Cardiac fibroblast (primary cell): ENCODE data around the gene KCNAB1.
A peak's percentile ranks its signal among the peaks of the same experiment; 100 is the strongest.

Experiments used
- DNase-seq, 2 donors: peaks; one replicate each; pipeline versions ENCODE4 v3.0.0 to v3.0.0-alpha.2; 2010; ENCODE audit warnings: low read depth in 2 of 2
- H3K4me3 ChIP-seq, 2 donors: replicated peaks in 1 of 2; 1 replicate in 1 of 2; 2 replicates in 1 of 2; pipeline ENCODE4 v1.5.1; 2011; ENCODE audit warnings: low read depth in 2 of 2, low read length in 2 of 2, mild to moderate bottlenecking in 2 of 2, moderate library complexity in 1 of 2
- CTCF ChIP-seq: IDR thresholded peaks from one replicate; pipeline ENCODE4 v1.5.1; 2011; ENCODE audit warnings: low read depth, mild to moderate bottlenecking, low read length, inconsistent platforms

KCNAB1 gene

GRCh38 chr3:156388497-156389448, 268.4 kb downstream of the KCNAB1 start:
- DNase-seq = peak; percentile 71 to 89
- no peak for TF ChIP-seq CTCF
- no peak overlapping the region for H3K4me3 ChIP-seq

- no peak overlapping the region for H3K4me3 ChIP-seq
- DNase-seq = no peak
- TF ChIP-seq CTCF = no peak
These were observed 269.1 kb downstream of the KCNAB1 start for GRCh38 chr3:156389449-156389950.

GRCh38 chr3:156390846-156391245, 270.5 kb downstream of the KCNAB1 start:
- DNase-seq = no peak
- no peak overlapping the region for H3K4me3 ChIP-seq
- no peak for TF ChIP-seq CTCF

- no peak for TF ChIP-seq CTCF
- DNase-seq = no peak
- no peak overlapping the region for H3K4me3 ChIP-seq
These were observed 275.8 kb downstream of the KCNAB1 start for GRCh38 chr3:156395961-156396710.

- TF ChIP-seq CTCF = no peak
- no peak overlapping the region for H3K4me3 ChIP-seq
- no peak for DNase-seq
These were observed 276.5 kb downstream of the KCNAB1 start for GRCh38 chr3:156396851-156397250.

- TF ChIP-seq CTCF = no peak
- DNase-seq = no peak
- no peak overlapping the region for H3K4me3 ChIP-seq
These were observed 277.2 kb downstream of the KCNAB1 start for GRCh38 chr3:156397534-156397933.
